RWPE2 (cell line): Measurements from ENCODE around the gene SKAP1.

ENCODE experiments used
- ATAC-seq: fragments of 200-7000 bp; cut with Tn5 transposase; 3 replicates; pipeline ENCODE4 v1.9.1; 2021; ENCODE audit warnings: low read depth
- DNase-seq: peaks from one replicate; pipeline ENCODE4 v3.0.0-alpha.2; 2020; ENCODE audit warnings: low spot score
- H3K27ac ChIP-seq: fragments of 450-650 bp; 2 replicates; pipeline ENCODE4 v1.5.1; 2017; ENCODE audit warnings: mild to moderate bottlenecking; ENCODE audit not compliant: poor library complexity, severe bottlenecking
- H3K27me3 ChIP-seq: fragments of 250-450 bp; sonication (Bioruptor Pico); 2 replicates; pipeline ENCODE4 v1.5.1; 2021; ENCODE audit warnings: mild to moderate bottlenecking, moderate library complexity; ENCODE audit not compliant: insufficient read depth, poor library complexity, severe bottlenecking
- H3K36me3 ChIP-seq: fragments of 250-450 bp; sonication (Bioruptor Pico); 2 replicates; pipeline ENCODE4 v1.5.1; 2020; ENCODE audit warnings: low read depth, mild to moderate bottlenecking, moderate library complexity
- H3K4me1 ChIP-seq: fragments of 250-450 bp; sonication (Bioruptor Pico); 2 replicates; pipeline ENCODE4 v1.5.1; 2021; ENCODE audit warnings: mild to moderate bottlenecking, moderate library complexity; ENCODE audit not compliant: insufficient read depth, poor library complexity, severe bottlenecking
- H3K4me3 ChIP-seq: fragments of 250-450 bp; sonication (Bioruptor Pico); 2 replicates; pipeline ENCODE4 v1.5.1; 2021; ENCODE audit warnings: mild to moderate bottlenecking, moderate library complexity; ENCODE audit not compliant: severe bottlenecking
- H3K9me3 ChIP-seq: fragments of 250-450 bp; sonication (Bioruptor Pico); 2 replicates; pipeline ENCODE4 v1.5.1; 2021; ENCODE audit warnings: mild to moderate bottlenecking, moderate library complexity; ENCODE audit not compliant: severe bottlenecking
- CTCF ChIP-seq: fragments of 450-650 bp; IDR thresholded peaks from one replicate; pipeline ENCODE4 v1.5.1; 2017; ENCODE audit warnings: mild to moderate bottlenecking, moderate library complexity; ENCODE audit not compliant: poor library complexity, severe bottlenecking

The SKAP1 gene

GRCh38 chr17:48131216-48131824 lies 298.7 kb downstream of the SKAP1 start:
- H3K27ac ChIP-seq = no peak overlapping the region
- no peaks in the 10 kb centered on the region for H3K27me3 ChIP-seq
- DNase-seq (peak; percentile 19), ATAC-seq (peak; percentile 67)
- H3K9me3 ChIP-seq = no peaks in the 10 kb centered on the region
- TF ChIP-seq CTCF = peak; percentile 91
- no peaks in the 10 kb centered on the region for H3K36me3 ChIP-seq
- no peak overlapping the region for H3K4me3 ChIP-seq
- peaks cover 16% of the 10 kb centered on the region for H3K4me1 ChIP-seq

GRCh38 chr17:48129981-48130380 lies 300.0 kb downstream of the SKAP1 start:
- Histone ChIP-seq H3K4me1 (peaks cover 16% of the 10 kb centered on the region), H3K27me3 (no peaks in the 10 kb centered on the region), H3K4me3 (no peak overlapping the region), H3K9me3 (no peaks in the 10 kb centered on the region), H3K27ac (no peak overlapping the region), H3K36me3 (no peaks in the 10 kb centered on the region)
- DNase-seq (no peak), ATAC-seq (no peak)
- TF ChIP-seq CTCF = no peak

GRCh38 chr17:48128400-48128799 lies 301.6 kb downstream of the SKAP1 start:
- Histone ChIP-seq H3K9me3 (no peaks in the 10 kb centered on the region), H3K36me3 (0 out of 2 replicates have a peak, but pooled peaks cover 2% of the 10 kb centered on the region), H3K27ac (peak overlapping the region; percentile 73), H3K27me3 (no peaks in the 10 kb centered on the region), H3K4me1 (peaks cover 16% of the 10 kb centered on the region), H3K4me3 (no peak overlapping the region)
- TF ChIP-seq CTCF = no peak
- ATAC-seq = no peak
- DNase-seq = no peak

- Histone ChIP-seq H3K36me3 (0 out of 2 replicates have a peak, but pooled peaks cover 8% of the 10 kb centered on the region), H3K4me1 (peaks cover 16% of the 10 kb centered on the region), H3K4me3 (no peak overlapping the region), H3K27me3 (no peaks in the 10 kb centered on the region), H3K27ac (peak overlapping the region; percentile 73), H3K9me3 (no peaks in the 10 kb centered on the region)
- DNase-seq (peak; percentile 91), ATAC-seq (peak; percentile 98)
- no peak for TF ChIP-seq CTCF
These were observed 302.5 kb downstream of the SKAP1 start for GRCh38 chr17:48127371-48128051.

GRCh38 chr17:48126532-48126850 lies 303.5 kb downstream of the SKAP1 start:
- H3K27me3 ChIP-seq = no peaks in the 10 kb centered on the region
- TF ChIP-seq CTCF = no peak
- DNase-seq (no peak), ATAC-seq (no peak)
- H3K9me3 ChIP-seq = no peaks in the 10 kb centered on the region
- peaks cover 16% of the 10 kb centered on the region for H3K4me1 ChIP-seq
- H3K4me3 ChIP-seq = no peak overlapping the region
- H3K27ac ChIP-seq = peak overlapping the region; percentile 73
- peaks cover 9% of the 10 kb centered on the region; the same call in 1 of the 2 replicates for H3K36me3 ChIP-seq
